ENCODE data around the gene TNFRSF13B. TPM values are rescaled to one million over a fixed set of nuclear protein-coding genes. Genes with fewer than 3 reads are reported as not detected.
"Not testable (repeated sequence)": the region's sequence is repeated elsewhere in the genome, so short reads cannot be mapped to it uniquely, and the experiment has no call there.

TNFRSF13B gene
- polyA plus RNA-seq, 1 of the 3 experiments (the other 2 are of a cell fraction): not detected

DNA sequence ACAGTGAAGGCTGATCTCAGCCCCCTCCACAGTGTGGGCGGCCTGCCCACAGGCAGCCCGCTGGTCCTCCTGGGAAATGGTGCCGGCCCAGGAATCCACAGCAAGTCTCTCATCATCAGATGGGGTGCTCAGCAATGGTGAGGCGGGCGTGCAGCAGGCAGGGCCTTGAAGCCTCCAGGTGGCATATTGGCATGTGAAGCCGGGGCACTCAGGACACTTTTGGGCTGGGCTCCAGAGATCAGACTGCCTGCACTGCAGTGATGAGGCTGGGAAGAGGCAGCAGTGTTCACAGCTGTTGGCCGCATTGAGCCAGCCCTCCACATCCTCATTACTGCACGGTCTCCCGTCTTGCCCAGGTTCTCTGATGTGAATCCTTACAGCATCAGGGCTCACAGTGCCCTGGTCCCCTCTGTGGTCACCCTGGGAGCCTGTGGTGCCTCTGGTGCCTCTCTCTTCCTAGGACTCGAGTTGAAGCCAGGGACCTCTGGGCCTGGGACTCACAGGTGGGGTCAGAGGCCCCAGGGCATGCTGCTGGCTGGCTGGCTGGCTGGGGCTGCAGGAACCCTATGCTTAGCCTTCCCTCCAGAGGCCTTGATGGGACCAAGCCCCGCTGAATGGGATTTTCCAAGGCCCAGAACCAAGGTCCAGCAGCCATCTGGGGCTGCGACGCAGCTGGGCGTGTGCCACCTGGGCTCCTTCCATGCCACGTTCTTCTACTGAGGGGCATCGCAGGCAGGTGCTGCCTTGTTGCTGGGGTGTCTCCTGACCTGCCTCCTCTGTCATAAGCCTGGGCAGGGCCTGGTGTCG is 48.6 kb downstream of the TNFRSF13B start:
- POLR2A ChIA-PET: no interaction called here
- no peak for TF ChIP-seq PBX3 (IDR thresholded peaks at IDR 0.05)
- no peak for TF ChIP-seq TEAD4 (IDR thresholded peaks at IDR 0.05; ENCODE audit: borderline replicate concordance, insufficient read depth)
- TF ChIP-seq GABPA (IDR thresholded peaks at IDR 0.05; ENCODE audit: low read depth): no peak
- no peak for TF ChIP-seq USF1 (IDR thresholded peaks at IDR 0.05; ENCODE audit: borderline replicate concordance, low read depth)
- no peak for TF ChIP-seq JUND (IDR thresholded peaks at IDR 0.05)
- TF ChIP-seq GATA2 (CRISPR knock-in tag; IDR thresholded peaks at IDR 0.05): no peak
- no peak for TF ChIP-seq YY1 (IDR thresholded peaks at IDR 0.05; ENCODE audit: low read depth)
- TF ChIP-seq ELF1 (IDR thresholded peaks at IDR 0.05): no peak
- TF ChIP-seq, protein P1, sequence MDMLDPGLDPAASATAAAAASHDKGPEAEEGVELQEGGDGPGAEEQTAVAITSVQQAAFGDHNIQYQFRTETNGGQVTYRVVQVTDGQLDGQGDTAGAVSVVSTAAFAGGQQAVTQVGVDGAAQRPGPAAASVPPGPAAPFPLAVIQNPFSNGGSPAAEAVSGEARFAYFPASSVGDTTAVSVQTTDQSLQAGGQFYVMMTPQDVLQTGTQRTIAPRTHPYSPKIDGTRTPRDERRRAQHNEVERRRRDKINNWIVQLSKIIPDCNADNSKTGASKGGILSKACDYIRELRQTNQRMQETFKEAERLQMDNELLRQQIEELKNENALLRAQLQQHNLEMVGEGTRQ (IDR thresholded peaks at IDR 0.05; ENCODE audit: borderline replicate concordance, low read depth, low read length): no peak
- no peak for TF ChIP-seq IRF3 (IDR thresholded peaks at IDR 0.05; ENCODE audit: low read depth, low read length)
- no peaks in the 10 kb centered on the region for H3F3A ChIP-seq (replicated peaks; ENCODE audit: insufficient read depth)
- no peaks in the 10 kb centered on the region for H3K79me2 ChIP-seq (ENCODE audit: insufficient read depth)
- no peaks in the 10 kb centered on the region for H3K4me1 ChIP-seq (ENCODE audit: control insufficient read depth in 1 of 2, insufficient read depth in 2 of 2, low read depth in 1 of 2, low read length in 1 of 2)
- H2AFZ ChIP-seq (ENCODE audit: low read depth): no peak overlapping the region
- no peak overlapping the region for H3K4me3 ChIP-seq (ENCODE audit: low read depth in 2 of 2, low read length in 1 of 2)
- no peaks in the 10 kb centered on the region for H3K9me3 ChIP-seq
- no peak overlapping the region for H3K9ac ChIP-seq
- 64% methylated on average over 8 of the region's 17 CpGs for WGBS (ENCODE audit: low lambda C conversion rate)
- no peak overlapping the region for H3K27ac ChIP-seq (ENCODE audit: low read depth in 2 of 2, low read length in 1 of 2)
- DNase-seq: no peak
- H3K36me3 ChIP-seq (replicated peaks in 1 of 2; ENCODE audit: control insufficient read depth in 1 of 2, insufficient read depth in 2 of 2, low read length in 1 of 2): no peaks in the 10 kb centered on the region
- H3K9me2 ChIP-seq: no peaks in the 10 kb centered on the region
- H4K20me1 ChIP-seq (ENCODE audit: insufficient read depth): no peaks in the 10 kb centered on the region
- H3K4me2 ChIP-seq: no peak overlapping the region
- H3K27me3 ChIP-seq (ENCODE audit: insufficient read depth): peaks cover 6% of the 10 kb centered on the region
- CTCF ChIA-PET: no interaction called here

DNA sequence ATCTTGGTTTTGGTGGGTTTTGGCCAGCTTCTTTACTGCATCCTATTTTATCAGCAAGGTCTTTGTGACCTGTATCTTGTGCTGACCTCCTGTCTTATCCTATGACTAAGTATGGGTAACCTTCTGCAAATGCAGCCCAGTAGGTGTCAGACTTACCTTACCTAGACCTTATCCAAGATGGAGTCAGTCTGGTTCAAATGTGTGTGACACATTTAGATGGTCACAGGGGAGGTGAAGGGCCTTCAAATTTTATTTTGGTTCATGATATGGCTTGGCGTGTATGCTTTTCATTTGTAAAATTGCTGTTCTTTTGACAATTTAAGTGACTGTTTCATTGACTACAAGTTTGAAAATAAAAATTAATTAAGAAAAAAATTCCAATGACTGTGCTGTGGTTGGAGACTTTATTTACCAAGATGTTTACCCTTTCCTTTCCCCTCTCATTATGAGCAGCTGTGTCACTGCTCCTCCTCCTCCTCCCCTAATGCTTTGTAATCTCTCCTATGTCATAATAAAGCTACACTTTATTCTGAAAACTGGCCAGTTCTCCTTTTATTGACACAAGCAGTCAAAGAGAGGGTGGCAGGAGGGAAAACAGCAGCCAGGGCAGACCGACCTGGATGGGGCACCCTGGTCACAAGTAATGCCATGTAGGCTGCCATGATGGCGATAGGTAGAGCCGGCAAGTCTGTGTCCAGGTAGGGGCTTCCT is 49.4 kb downstream of the TNFRSF13B start:
- Histone ChIP-seq H3K79me2 (ENCODE audit: insufficient read depth) (no peaks in the 10 kb centered on the region), H3K9me3 (no peaks in the 10 kb centered on the region), H3K36me3 (replicated peaks in 1 of 2; ENCODE audit: control insufficient read depth in 1 of 2, insufficient read depth in 2 of 2, low read length in 1 of 2) (no peaks in the 10 kb centered on the region), H3K27me3 (ENCODE audit: insufficient read depth) (no peaks in the 10 kb centered on the region; the same call in 1 of the 2 replicates), H3F3A (replicated peaks; ENCODE audit: insufficient read depth) (no peaks in the 10 kb centered on the region), H3K4me1 (ENCODE audit: control insufficient read depth in 1 of 2, insufficient read depth in 2 of 2, low read depth in 1 of 2, low read length in 1 of 2) (no peaks in the 10 kb centered on the region), H3K4me2 (no peak overlapping the region), H4K20me1 (ENCODE audit: insufficient read depth) (no peaks in the 10 kb centered on the region), H3K9me2 (no peaks in the 10 kb centered on the region), H3K27ac (ENCODE audit: low read depth in 2 of 2, low read length in 1 of 2) (no peak overlapping the region), H2AFZ (ENCODE audit: low read depth) (no peak overlapping the region), H3K4me3 (ENCODE audit: low read depth in 2 of 2, low read length in 1 of 2) (no peak overlapping the region), H3K9ac (no peak overlapping the region)
- WGBS (ENCODE audit: low lambda C conversion rate): 60% methylated on average over 4 of the region's 4 CpGs
- CTCF ChIA-PET: interaction anchor here (0.6 kb wide), 1 partner anchor 255 kb away, joined by 3 read pairs; no protein-coding TSS in a partner anchor
- TF ChIP-seq RAD21 (IDR thresholded peaks at IDR 0.05; ENCODE audit: low read length) (peak; percentile 10; the same call in 1 of the 2 replicates), TCF12 (IDR thresholded peaks at IDR 0.05) (no peak)
- no peak for DNase-seq
- POLR2A ChIA-PET: no interaction called here

DNA sequence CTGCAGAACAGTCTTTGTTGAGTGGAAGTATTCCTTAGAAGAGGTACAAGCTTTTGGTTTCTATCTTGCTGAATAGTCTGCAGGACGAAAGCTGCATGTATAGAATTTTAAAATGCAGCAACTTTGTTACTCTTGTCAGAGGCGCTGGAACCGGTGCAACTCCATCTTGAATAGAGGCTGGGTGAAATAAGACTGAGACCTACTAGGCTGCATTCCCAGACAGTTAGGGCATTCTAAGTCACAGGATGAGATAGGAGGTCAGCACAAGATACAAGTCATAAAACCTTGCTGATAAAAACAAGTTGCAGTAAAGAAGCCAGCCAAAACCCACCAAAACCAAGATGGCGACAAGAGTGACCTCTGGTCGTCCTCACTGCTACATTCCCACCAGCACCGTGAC is 50.5 kb downstream of the TNFRSF13B start:
- POLR2A ChIA-PET; H3K9me2 ChIP-seq; H3K79me2 ChIP-seq (ENCODE audit: insufficient read depth); CTCF ChIA-PET; H3K4me2 ChIP-seq; H3K27me3 ChIP-seq (ENCODE audit: insufficient read depth); H3K36me3 ChIP-seq (replicated peaks in 1 of 2; ENCODE audit: control insufficient read depth in 1 of 2, insufficient read depth in 2 of 2, low read length in 1 of 2); H4K20me1 ChIP-seq (ENCODE audit: insufficient read depth); H3K9me3 ChIP-seq; H3K9ac ChIP-seq; DNase-seq; H3K4me3 ChIP-seq (ENCODE audit: low read depth in 2 of 2, low read length in 1 of 2); H3F3A ChIP-seq (replicated peaks; ENCODE audit: insufficient read depth); H3K4me1 ChIP-seq (ENCODE audit: control insufficient read depth in 1 of 2, insufficient read depth in 2 of 2, low read depth in 1 of 2, low read length in 1 of 2); H2AFZ ChIP-seq (ENCODE audit: low read depth); H3K27ac ChIP-seq (ENCODE audit: low read depth in 2 of 2, low read length in 1 of 2): not testable (repeated sequence)
- WGBS (ENCODE audit: low lambda C conversion rate): 50% methylated on average over 6 of the region's 6 CpGs
